GOT3 (cell line): ENCODE data around the gene ONECUT3.

Experiments used
- DNase-seq: peaks from one replicate; lab custom pipeline; 2025; ENCODE audit warnings: mixed read lengths; lab: John Stamatoyannopoulos, UW

The ONECUT3 gene

GRCh38 chr19:1739960-1740629 lies 13.2 kb upstream of the ONECUT3 start:
- DNase-seq = no peak

DNA sequence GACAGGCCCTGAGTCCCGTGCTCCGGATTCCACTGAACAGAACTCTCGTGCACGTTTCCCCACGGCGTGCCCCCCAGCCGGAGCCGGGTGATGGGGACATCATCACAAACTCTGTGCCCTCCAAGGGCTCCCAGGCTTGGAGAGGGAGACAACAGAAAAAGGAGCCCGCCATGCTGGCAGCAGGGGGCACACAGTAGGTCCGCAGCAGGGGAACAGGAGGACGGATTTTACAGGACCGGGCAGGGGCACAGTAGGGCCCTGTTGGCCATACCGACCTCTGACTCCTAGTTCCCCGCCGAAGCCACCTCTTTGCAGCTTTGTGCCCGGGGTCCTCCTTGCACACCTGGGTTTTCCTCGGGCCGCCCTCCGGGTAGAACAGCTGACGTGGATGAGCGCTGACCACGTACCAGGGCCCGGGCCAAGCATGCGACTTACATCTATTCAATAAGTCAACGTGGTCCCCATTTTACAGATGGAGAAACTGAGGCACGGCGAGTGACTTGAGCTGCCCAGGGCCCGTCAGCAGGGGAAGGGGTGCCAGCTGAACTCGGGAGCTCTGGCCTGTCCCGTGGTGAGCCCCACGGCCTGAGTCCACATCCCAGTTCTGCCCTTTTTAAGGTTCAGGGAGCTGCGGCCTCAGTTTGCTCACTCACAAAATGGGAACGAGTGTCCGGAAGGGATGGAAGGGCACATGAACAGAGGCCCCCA lies 10.2 kb upstream of the ONECUT3 start:
- DNase-seq = no peak

DNA sequence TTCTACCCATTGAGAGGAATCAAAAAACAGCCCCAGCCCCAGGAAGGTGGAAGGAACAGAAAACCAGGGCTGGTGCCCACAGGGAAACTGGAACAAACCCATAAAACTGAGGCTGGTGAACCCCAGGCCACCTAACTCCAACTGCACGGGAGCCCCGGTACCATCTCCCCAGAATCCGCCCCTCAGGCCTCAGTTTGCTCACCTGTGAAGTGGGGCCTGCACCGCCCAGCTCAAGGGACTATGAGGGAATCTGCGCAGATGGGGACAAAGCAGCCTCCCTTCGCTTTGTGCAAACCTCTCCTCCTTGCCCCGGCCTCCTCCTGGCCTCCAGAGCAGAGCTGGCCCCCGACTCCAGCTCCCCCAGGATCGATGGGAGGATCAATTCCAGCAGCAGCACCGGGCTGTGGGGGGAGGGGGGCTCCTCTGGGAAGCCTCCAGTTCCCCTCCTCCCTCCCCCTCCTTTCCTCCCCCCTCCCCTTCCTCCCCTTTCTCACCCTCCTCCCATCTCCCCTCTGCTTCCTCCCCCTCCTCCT lies 9.1 kb upstream of the ONECUT3 start:
- no peak for DNase-seq

- DNase-seq = no peak
Measured at GRCh38 chr19:1744822-1745563, 8.3 kb upstream of the ONECUT3 start.

- DNase-seq = no peak
Measured at GRCh38 chr19:1745589-1746031, 7.7 kb upstream of the ONECUT3 start.

DNA sequence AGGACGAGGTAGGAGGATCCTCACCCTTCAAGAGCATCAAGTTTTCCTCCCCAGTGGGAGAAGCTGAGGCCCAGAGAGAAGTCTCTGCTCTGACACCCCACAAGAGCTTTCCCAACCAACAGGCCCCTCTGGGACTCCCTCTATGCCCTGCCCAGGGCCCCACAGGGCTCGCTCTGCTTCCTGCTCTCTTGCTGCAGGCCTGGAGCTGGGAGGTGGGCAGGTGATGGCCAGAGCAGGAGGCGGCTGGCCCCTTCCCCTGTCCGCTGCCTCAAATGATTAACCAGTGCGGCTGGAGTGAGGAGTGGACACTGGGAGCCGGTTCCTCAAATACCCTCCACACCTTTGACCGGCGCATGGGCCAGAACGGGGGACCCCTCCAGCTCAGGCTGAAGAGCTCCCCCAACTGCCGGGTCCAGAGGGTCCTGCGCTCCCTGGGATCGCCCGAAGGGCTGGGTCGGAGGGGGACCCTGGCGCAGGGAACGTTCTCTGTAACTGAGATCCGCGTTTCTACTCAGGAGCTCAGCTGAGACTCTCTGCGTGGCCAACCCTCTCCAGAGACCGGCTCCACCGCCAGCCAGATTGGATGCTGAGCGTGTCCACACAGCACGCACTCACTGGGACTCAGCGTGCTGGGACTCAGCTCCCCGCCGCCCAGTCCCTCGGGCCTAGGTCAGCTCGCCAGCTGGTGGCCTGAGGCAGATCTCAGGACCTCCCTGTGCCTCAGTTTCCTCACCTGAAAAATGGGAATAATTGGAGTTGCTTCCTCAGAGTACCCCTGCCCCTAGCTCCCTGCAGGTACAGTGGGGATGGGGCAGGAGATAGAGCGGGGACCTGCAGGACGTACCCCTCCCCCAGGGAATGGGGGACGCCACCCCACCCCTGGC lies 6.7 kb upstream of the ONECUT3 start:
- DNase-seq = no peak

DNA sequence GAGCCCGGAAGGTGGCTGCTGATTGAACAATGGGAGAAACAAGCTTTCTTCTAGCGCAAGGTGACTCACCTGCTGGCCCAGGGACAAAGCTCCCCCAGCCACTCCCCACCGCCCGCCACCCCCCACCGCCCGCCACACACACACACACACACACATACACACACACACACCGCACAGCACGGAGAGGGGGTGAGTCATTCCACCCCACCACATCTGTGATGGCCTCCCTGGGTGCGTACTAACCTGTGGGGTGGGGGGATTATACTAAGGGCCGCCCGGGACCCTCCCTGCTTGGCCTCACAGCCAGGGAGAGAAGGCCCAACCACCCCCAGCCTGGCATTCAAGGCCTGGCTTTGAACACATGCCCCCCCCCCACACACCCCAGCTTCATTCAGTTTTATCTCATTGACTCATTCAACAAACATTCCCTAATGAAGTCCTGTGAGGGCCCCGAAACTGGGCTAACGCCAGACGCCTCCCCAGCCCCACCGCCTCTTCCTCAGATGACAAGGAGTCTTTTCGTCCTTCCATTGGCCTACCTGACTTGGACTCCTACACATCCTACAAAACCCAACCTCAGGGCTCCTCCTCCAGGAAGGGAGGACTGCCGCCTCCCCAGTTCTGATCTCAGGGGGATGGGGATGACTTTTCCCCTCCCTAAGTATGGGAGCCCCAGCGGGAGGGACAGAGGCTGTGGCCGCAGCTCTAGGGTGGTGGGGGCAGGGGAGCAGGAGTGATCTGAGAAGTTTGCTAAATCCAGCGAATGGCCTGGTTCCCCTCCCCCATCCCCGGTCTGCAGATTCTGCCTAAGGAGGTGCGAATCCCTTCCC lies 5.8 kb upstream of the ONECUT3 start:
- no peak for DNase-seq

DNA sequence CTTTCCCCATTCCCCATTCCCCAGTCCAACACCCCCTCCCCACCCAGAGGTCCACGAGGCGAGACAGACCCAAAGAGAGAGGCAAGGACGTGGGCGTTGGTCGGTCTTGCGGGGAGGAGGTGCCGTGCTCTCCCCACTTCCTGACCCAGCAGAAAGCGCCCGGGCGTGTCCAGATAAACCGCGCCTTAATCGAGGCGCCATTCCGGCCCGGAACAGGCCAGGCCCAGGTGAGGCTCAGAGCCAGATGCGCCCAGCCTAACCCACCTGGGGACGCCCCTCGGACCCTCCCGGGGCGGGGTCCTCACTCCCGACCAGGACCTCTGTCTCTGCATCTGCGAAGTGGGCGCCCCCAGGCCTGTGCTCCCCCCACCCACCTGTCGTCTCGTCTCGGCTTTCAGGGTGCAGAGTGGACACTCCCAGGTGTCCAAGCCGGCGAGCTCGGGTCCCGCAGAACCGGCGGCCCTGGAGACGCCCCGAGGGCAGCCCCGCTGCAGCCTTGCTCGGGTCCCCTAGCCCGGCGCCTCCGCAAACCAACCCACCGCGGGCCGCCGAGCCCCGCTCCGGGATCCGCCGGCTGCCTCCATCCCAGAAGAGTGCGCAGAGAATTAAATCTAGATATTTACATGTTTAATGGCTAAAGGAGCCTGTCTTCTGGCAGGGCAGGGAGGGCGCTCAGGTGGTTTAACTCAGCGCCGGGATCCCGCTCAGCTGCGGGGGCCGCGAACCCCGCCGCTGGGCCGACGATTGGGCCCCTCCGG lies 5.0 kb upstream of the ONECUT3 start:
- no peak for DNase-seq

DNA sequence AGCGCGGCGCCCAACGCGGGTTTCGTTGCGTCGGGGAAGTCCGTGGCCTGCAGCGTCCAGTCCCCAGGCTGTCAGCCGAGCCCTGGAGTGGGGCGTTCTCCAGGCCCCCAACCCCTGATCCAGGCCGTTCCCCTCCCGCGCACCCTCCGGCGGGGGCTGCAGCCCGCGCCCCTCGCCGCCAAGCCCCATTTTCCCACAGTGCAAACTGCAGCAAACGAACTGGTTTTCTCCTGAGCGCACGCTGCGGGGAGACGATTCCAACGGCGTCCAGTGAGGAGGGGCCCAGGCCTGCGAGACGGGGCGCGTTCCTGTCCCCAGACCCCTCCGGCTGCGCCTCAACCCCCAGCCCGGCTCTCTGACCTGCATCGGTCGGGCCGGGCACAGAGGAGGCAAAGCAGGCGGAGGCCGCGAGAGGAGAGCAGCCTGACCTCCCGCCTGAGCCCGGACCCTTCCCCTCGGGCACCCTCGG lies 4.4 kb upstream of the ONECUT3 start:
- DNase-seq = no peak

DNA sequence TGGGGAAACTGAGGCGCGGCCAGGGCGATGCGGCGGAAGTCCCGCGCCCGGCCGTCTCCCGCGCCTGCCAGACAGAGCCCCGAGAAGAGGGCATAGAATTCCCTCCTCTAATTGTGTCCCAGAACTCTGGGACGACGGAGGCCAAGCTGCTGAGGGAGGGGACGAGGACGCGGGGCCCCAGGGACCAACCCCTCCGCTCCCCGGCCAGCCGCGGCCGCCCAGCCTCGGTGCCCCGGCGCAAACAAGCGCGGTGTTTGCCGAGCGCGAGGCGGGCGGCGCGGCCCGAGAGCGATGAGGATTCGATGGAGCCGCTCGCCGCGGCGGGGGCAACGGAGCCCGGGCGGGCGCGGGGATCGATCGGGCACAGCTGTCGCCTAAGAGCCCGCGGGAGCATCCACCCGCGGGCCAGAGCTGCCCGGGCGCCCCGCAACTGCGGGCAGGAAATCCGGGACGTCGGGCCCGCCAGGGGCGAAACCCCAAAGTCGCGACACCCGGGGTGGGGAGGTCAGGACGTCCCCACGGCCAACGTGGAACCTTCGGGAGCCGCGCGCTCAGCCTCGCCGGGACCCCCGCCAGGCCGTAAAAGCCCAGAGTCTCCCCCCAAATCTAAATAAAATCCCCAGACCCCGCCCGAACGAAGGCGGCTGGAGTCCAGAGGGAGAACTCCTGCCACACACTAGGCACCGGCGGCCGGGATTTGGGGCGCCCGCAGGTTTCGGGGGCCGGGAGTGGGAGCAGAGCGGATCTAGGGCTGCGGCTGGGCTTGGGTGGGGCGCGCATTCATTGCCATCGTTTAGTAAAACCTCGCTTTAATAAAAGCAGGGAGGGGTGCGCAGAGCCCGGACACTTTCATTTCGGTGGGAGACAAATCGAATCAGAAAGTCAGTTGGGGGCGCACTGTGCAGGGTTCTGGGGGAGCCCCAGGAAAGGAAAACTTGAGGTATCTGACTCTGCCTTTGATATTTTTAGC lies 3.6 kb upstream of the ONECUT3 start:
- DNase-seq = no peak

GRCh38 chr19:1750343-1751021 lies 2.8 kb upstream of the ONECUT3 start:
- DNase-seq = no peak

DNA sequence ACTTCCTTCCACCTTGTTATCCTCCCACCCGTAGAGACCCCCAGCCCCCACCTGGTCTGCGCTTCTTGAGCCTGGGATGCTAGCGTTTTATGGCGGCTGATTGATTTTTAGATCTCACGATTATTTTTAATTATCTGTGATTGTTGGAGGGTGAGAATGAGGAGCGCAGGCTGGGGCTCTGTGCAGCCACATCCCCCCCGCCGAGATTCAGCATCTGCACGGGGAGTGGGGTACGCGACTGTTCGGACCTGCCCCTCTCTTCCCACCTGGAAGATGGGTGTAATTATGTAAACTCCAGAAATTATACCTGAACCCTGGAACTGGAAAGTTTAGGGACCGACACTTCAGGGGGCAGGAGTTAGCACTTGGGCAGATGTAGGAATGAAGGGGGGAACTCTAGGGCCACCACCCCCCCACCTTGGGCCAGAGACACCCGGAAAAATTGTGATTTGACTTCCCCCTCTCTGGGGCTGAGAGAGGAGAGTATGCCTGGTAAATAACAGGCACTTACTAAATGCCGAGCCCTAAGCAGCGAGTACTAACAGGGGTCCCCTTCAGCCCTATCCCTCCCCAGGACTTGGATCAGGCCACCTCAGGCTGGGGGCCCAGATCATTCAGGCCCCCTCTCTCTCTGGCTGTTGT lies 1.8 kb upstream of the ONECUT3 start:
- no peak for DNase-seq

DNA sequence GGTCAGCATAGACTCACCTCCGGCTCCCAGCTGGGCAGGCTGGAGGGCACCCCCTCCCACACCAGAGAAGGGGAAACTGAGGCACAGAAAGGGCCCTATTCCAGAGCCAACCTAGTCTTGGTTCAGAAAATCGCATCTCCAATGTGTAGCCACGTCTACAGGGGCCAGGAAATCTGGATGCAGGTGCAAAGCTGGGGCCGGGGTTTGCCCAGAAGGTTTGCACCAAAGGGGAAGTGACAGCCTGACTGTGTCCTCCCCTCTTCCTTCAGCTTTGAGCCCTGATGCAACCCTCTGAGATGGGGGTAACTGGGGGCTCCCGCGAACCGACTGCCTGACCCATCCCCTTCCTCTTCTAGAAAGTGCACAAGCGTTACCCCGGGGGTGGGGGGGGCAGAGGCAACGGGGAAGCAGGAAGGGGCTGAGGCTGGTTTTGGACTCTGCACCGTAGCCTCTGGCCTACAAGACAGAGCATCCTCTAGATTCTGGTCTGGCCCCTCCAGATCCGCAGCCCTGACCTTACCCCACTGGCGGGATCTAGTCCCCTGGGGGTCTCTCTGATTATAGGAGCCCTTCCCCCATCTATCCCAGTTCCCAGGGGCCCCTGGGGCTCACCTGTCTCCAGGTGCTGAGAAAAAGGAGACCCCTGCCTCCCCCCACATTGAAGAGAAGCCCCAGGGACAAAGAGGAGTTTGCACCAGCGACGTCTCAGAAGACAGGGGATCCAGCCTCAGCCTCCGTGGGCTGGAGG lies 1.1 kb upstream of the ONECUT3 start:
- no peak for DNase-seq

DNA sequence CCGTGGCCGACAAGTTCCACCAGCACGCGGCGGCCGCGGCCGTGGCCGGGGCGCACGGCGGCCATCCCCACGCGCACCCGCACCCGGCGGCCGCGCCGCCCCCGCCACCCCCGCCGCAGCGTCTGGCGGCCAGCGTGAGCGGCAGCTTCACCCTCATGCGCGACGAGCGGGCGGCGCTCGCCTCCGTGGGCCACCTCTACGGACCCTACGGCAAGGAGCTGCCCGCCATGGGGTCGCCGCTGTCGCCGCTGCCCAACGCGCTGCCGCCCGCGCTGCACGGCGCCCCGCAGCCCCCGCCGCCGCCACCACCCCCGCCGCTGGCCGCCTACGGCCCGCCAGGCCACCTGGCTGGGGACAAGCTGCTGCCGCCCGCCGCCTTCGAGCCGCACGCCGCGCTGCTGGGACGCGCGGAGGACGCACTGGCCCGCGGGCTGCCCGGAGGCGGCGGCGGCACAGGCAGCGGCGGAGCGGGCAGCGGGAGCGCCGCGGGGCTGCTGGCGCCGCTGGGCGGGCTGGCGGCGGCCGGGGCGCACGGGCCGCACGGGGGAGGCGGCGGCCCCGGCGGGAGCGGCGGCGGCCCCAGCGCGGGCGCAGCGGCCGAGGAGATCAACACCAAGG lies 821 bp downstream of the ONECUT3 start:
- no peak for DNase-seq

GRCh38 chr19:1754636-1755466 lies 1.5 kb downstream of the ONECUT3 start:
- no peak for DNase-seq
